ENCODE measurements around the gene TGFBR3.

TGFBR3 gene

DNA sequence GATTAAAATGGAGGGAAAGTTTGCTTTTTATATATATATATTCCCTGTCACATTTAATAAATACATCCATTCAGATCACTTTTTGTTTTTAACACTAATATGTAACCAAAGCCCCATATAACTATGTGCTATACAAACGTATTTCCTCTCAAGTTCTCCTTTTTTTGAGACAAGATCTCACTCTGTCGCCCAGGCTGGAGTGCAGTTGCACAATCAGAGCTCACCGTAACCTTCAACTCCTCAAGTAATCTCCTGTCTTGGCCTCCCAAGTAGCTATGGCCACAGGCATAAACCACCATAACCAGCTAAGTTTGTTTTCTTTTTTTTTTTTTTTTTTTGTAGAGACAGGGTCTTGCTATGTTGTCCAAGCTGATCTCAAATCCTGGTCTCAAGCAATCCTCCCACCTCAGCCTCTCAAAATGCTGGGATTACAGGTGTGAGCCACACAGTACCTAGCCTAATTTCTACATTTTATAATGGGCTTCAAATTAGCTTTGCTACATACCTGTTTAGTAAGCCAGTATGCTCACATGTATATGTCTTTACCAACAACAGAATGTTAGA, 120.0 kb downstream of the TGFBR3 start:
- no peak for TF ChIP-seq CTCF (conservative IDR thresholded peaks at IDR 0.05; ENCODE audit: control insufficient read depth, insufficient read depth, low read depth, low read length)
- DNase-seq (ENCODE audit: low read depth), result no peak
- no peak overlapping the region for H3K4me3 ChIP-seq (ENCODE audit: control insufficient read depth, low read depth, low read length)

- no peak for TF ChIP-seq CTCF (conservative IDR thresholded peaks at IDR 0.05; ENCODE audit: control insufficient read depth, insufficient read depth, low read depth, low read length)
- no peak overlapping the region for H3K4me3 ChIP-seq (ENCODE audit: control insufficient read depth, low read depth, low read length)
- DNase-seq (ENCODE audit: low read depth), result no peak
Observed at GRCh38 chr1:91765293-91765692, 120.7 kb downstream of the TGFBR3 start.

GRCh38 chr1:91764471-91765115, 121.4 kb downstream of the TGFBR3 start:
- DNase-seq (ENCODE audit: low read depth), result no peak
- TF ChIP-seq CTCF (conservative IDR thresholded peaks at IDR 0.05; ENCODE audit: control insufficient read depth, insufficient read depth, low read depth, low read length), result no peak

GRCh38 chr1:91763252-91763651, 122.7 kb downstream of the TGFBR3 start:
- peak; percentile 35 for DNase-seq (ENCODE audit: low read depth)
- no peak for TF ChIP-seq CTCF (conservative IDR thresholded peaks at IDR 0.05; ENCODE audit: control insufficient read depth, insufficient read depth, low read depth, low read length)
- H3K4me3 ChIP-seq (ENCODE audit: control insufficient read depth, low read depth, low read length), result no peak overlapping the region

More at GRCh38 chr1:91764471-91765115, 121.4 kb downstream of the TGFBR3 start:
- no peak overlapping the region for H3K4me3 ChIP-seq (ENCODE audit: control insufficient read depth, low read depth, low read length)

- TF ChIP-seq CTCF (conservative IDR thresholded peaks at IDR 0.05; ENCODE audit: control insufficient read depth, insufficient read depth, low read depth, low read length), result no peak
- no peak for DNase-seq (ENCODE audit: low read depth)
- no peak overlapping the region for H3K4me3 ChIP-seq (ENCODE audit: control insufficient read depth, low read depth, low read length)
Observed at GRCh38 chr1:91761295-91761721, 124.6 kb downstream of the TGFBR3 start.

- TF ChIP-seq CTCF (conservative IDR thresholded peaks at IDR 0.05; ENCODE audit: control insufficient read depth, insufficient read depth, low read depth, low read length), result no peak
- no peak overlapping the region for H3K4me3 ChIP-seq (ENCODE audit: control insufficient read depth, low read depth, low read length)
- no peak for DNase-seq (ENCODE audit: low read depth)
Observed at GRCh38 chr1:91760512-91760911, 125.4 kb downstream of the TGFBR3 start.
